SK-N-MC (cell line): ENCODE measurements around the gene SLC6A4.

ENCODE experiments used
- DNase-seq: peaks from one replicate; pipeline ENCODE4 v3.0.0-alpha.2; 2011; ENCODE audit warnings: low read depth, low spot score
- H3K27ac ChIP-seq: fragments of 200-600 bp; sonication (generic); 2 replicates; pipeline ENCODE4 v1.5.1; 2016; ENCODE audit warnings: mixed run types
- H3K36me3 ChIP-seq: fragments of 200-600 bp; sonication (generic); 2 replicates; pipeline ENCODE4 v1.6.1; 2017; ENCODE audit warnings: antibody characterized with exemption, low read length, mixed read lengths; ENCODE audit not compliant: insufficient read depth
- H3K4me3 ChIP-seq: fragments of 200-600 bp; sonication (generic); 2 replicates; pipeline ENCODE4 v1.5.1; 2016
- H3K9ac ChIP-seq: fragments of 200-600 bp; sonication (generic); 2 replicates; pipeline ENCODE4 v1.8.0; 2017; ENCODE audit warnings: mixed run types, mixed read lengths; ENCODE audit not compliant: insufficient read length
- H3K9me3 ChIP-seq: fragments of 200-600 bp; sonication (generic); 2 replicates; pipeline ENCODE4 v1.6.1; 2017; ENCODE audit warnings: low read depth, mild to moderate bottlenecking, antibody characterized with exemption, low read length, moderate library complexity, mixed read lengths
- EZH2 ChIP-seq: fragments of 200-600 bp; sonication (generic); IDR thresholded peaks from one replicate; pipeline ENCODE4 v1.6.1; 2017; ENCODE audit warnings: antibody characterized with exemption
- FOXP2 ChIP-seq: optimal IDR thresholded peaks from 2 replicates; pipeline ENCODE3; 2011; ENCODE audit warnings: mild to moderate bottlenecking, moderate library complexity; ENCODE audit not compliant: insufficient read depth; ENCODE audit errors: extremely low read length, control extremely low read depth
- POLR2AphosphoS5 ChIP-seq: IDR thresholded peaks from 2 replicates; pipeline ENCODE4 v1.6.1; 2012; ENCODE audit warnings: mild to moderate bottlenecking, low read depth, low read length, borderline replicate concordance

SLC6A4 gene

DNA sequence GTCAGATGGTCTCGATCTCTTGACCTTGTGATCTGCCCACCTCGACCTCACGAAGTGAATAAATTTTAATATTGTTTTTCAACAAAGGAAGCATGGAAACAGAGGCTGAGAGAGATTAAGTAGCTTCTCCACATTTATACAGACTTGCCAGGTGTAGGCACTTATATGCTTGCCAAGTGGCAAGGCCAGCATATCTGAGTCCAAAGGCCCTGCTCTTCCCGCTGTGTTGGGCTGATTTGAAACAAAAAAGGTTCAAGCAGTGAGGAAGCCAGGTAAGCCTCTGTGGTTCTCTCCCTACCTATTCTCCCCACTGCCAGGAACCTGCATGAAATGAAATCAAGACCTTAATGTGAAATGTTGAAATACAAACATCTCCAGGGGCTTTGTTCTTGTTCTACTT, 7.5 kb upstream of the SLC6A4 start:
- Histone ChIP-seq H3K9me3 (no peaks in the 10 kb centered on the region), H3K9ac (no peak overlapping the region), H3K27ac (no peak overlapping the region), H3K36me3 (peaks cover 6% of the 10 kb centered on the region), H3K4me3 (no peak overlapping the region)
- no peak for DNase-seq
- TF ChIP-seq EZH2 (no peak), FOXP2 (no peak), POLR2AphosphoS5 (no peak)

DNA sequence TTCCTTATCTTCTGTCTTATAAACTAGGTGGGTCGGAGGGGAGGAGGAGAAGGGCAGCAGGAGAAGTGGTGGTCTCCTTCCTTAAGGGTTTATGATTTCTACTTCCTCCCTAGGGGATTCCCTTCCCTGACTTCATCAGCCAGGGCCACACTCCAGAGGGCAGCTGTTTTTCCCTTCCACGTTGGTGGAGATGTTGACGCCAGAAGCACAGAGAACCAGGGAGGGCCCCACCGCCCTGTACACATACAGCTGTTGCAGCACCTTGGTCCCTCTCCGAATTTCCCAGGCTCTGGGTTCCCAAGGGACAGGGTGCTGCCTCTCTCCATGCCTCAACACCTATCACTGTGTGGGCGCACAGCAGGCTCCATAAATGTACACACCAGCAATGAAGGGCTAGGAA, 5.6 kb upstream of the SLC6A4 start:
- no peak overlapping the region for H3K9ac ChIP-seq
- TF ChIP-seq POLR2AphosphoS5 (no peak), EZH2 (no peak), FOXP2 (no peak)
- no peaks in the 10 kb centered on the region for H3K36me3 ChIP-seq
- H3K27ac ChIP-seq: no peak overlapping the region
- H3K9me3 ChIP-seq: no peaks in the 10 kb centered on the region
- no peak for DNase-seq
- H3K4me3 ChIP-seq: no peak overlapping the region

DNA sequence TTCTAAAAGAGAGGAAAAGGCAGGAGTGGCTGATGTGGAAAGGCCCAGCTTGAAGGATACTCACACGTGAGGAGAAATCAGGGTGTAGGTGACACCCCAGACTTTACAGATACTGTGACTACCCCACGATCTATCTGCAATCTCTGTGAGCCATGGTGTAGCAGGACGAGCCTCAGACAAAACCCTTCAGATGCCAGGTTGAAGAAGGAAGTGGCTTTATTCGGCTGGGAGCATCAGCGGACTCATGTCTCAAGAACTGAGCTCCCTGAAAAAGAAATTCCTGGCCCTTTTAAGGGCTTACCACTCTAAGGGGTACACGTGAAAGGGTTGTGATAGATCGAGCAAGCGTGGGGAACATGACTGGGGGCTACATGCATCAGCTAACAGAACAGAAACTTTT, 4.7 kb upstream of the SLC6A4 start:
- H3K27ac ChIP-seq: no peak overlapping the region

DNA sequence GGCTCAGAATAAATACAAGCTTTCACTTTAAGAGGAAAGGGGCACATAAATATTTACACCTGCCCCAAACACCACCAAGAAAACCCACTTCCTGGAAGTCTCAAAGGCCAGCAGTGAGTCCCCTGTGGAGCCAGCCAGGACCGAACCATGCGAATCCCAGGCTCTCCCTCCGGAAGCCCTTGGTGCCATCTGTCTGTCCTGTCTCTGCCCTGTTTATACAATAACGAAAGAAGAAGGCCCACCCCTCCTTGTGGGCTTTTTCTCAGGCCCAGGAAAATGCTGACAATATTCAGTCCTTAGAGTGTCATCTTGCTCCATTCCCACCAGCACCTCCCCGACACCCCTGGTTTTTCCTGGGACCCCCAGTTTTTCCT, 3.6 kb upstream of the SLC6A4 start:
- TF ChIP-seq POLR2AphosphoS5 (no peak), FOXP2 (no peak), EZH2 (no peak)
- Histone ChIP-seq H3K9me3 (no peaks in the 10 kb centered on the region), H3K9ac (no peak overlapping the region), H3K4me3 (no peak overlapping the region), H3K36me3 (no peaks in the 10 kb centered on the region), H3K27ac (no peak overlapping the region)
- DNase-seq: no peak

More for the DNA sequence above, 4.7 kb upstream of the SLC6A4 start:
- Histone ChIP-seq H3K9me3 (no peaks in the 10 kb centered on the region), H3K4me3 (no peak overlapping the region), H3K9ac (no peak overlapping the region), H3K36me3 (no peaks in the 10 kb centered on the region)
- DNase-seq: no peak
- TF ChIP-seq EZH2: no peak
- TF ChIP-seq FOXP2: no peak
- no peak for TF ChIP-seq POLR2AphosphoS5

DNA sequence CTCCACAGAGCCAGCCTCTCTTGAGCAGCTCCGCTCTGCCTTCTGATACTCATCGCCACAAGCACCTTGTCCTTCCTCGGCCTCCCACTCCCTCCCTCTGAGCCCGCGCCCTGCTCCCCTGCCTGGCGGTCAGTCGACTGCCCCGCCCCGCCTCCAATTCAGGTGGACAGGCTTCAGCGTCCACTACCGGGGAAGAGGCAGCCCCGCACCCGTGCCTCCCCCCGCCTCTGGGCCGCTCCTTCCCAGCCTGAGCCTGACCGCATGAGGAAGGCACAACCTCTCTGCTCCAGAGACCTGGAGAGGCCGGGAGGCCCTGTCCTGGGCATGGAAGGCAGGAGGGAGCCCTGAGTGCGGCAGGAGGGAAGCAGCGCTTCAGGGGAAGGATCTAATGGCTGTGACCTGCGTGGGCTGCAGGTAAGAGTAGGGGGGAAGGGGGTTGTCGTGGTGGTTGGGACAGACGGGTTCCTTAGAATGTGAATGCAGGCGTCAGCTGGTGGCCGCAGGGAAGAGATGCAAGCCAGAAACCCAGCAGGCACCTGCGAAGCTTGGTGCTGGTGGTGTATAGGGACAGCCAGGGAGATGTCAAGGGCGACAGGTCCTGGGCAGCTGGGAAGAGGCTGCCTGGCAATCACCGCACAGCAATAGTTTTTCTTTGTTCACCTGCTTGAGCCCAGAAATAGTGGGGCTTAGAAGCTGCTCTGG, 3.0 kb upstream of the SLC6A4 start:
- DNase-seq: no peak
- H3K4me3 ChIP-seq: no peak overlapping the region
- H3K9ac ChIP-seq: no peak overlapping the region

DNA sequence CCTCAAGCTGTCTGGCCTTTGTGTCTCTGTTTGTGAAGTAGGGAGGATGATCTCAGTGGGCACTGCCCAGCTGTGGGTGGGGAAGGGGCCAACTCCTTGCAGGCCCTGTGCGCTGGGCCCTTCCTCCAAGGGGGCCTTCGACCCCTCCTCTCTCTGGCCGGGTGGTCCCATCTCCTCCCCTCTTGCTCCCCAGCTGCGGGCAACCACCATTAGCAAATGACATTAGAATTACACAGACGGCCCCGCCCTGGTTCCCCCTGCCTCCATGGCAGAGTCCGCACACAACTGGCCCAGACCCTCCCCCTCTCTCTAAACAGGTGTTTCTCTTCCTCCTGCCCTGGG, 2.5 kb upstream of the SLC6A4 start:
- H3K4me3 ChIP-seq: no peak overlapping the region
- TF ChIP-seq FOXP2 (no peak), EZH2 (no peak), POLR2AphosphoS5 (no peak)

More for the DNA sequence above, 3.0 kb upstream of the SLC6A4 start:
- no peaks in the 10 kb centered on the region for H3K9me3 ChIP-seq
- no peaks in the 10 kb centered on the region for H3K36me3 ChIP-seq
- TF ChIP-seq EZH2: no peak
- no peak for TF ChIP-seq POLR2AphosphoS5
- TF ChIP-seq FOXP2: no peak
- H3K27ac ChIP-seq: no peak overlapping the region

DNA sequence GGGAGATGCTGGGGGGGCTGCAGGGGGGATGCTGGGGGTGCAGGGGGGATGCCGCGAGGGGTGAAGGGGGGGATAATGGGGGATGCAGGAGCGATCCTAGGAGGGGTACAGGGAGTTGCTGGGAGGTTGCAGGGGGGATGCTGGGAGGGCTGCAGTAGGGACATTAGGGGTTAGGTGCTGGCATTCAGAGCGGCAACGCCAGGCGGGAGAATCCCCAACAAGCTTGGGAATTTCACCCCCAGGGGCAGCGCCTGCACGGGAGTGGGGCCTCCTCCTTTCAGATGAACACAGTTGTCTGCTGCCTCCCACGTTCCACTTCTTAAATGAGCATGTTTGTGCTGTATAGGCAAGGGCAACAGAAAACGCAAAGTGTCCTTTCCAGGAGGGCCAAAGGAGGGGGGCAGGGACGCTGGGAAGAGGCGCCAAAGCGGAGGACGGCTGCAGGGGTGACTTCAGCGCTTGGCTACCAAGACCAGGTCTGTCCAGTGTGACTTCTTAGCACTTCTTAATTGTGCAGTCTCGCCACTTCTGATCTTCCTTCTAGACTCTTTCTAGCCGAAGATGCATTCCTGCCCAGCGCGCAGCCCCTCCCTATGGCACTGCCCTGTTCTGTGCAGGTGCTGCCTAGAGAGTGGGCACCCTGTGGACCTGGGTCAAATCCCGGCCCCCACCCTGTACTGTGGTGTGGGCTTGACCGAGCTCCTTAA, 2.0 kb upstream of the SLC6A4 start:
- H3K4me3 ChIP-seq: no peak overlapping the region
- no peaks in the 10 kb centered on the region for H3K36me3 ChIP-seq
- H3K27ac ChIP-seq: no peak overlapping the region
- DNase-seq: no peak
- H3K9me3 ChIP-seq: no peaks in the 10 kb centered on the region
- no peak overlapping the region for H3K9ac ChIP-seq
- TF ChIP-seq FOXP2: no peak
- TF ChIP-seq EZH2: no peak
- no peak for TF ChIP-seq POLR2AphosphoS5

More for the DNA sequence above, 2.5 kb upstream of the SLC6A4 start:
- H3K9me3 ChIP-seq: no peaks in the 10 kb centered on the region
- no peak overlapping the region for H3K27ac ChIP-seq
- H3K36me3 ChIP-seq: no peaks in the 10 kb centered on the region
- no peak overlapping the region for H3K9ac ChIP-seq
- DNase-seq: no peak

DNA sequence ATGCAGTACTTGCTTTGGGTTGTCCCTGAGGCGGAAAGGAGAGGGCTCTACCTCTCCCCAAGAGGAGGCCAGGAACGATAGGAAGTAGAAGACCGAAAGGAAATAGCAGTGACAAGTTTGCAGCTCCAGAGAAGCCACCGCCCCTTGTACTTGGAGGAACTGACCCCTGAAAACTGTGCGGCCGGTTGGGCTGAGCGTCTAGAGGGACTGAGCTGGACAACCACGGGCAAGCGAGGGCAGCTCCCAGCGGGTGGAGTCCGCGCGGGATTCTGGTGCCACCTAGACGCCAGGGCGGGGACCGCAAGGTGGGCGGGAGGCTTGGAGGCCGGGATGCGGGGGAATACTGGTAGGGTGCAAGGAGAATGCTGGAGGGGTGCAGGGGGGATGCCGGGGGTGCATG, 1.3 kb upstream of the SLC6A4 start:
- DNase-seq: no peak
- H3K27ac ChIP-seq: no peak overlapping the region
- no peak overlapping the region for H3K9ac ChIP-seq
- no peaks in the 10 kb centered on the region for H3K36me3 ChIP-seq
- no peak for TF ChIP-seq FOXP2
- H3K9me3 ChIP-seq: no peaks in the 10 kb centered on the region
- H3K4me3 ChIP-seq: no peak overlapping the region

DNA sequence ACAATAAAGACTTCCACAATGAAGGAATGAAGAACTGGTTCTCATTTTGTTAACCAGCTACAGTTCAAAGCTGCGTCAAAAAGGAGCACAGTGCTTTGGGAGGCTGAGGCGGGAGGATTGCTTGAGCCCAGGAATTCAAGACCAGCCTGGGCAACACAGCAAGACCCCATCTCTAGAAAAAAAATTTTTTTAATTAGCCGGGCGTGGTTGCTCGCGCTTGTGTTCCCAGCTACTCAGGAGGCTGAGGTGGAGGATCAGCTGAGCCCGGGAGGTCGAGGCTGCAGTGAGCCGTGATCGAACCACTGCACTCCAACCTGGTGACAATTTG, 764 bp upstream of the SLC6A4 start:
- Histone ChIP-seq H3K9ac (no peak overlapping the region), H3K4me3 (peak overlapping the region; percentile 79), H3K27ac (no peak overlapping the region), H3K9me3 (no peaks in the 10 kb centered on the region), H3K36me3 (no peaks in the 10 kb centered on the region)
- DNase-seq: no peak
- TF ChIP-seq POLR2AphosphoS5: no peak
- no peak for TF ChIP-seq FOXP2
- no peak for TF ChIP-seq EZH2
